IPS-18a (cell line): ENCODE results near the gene CEND1.

Source experiments
- H3K27ac ChIP-seq: one replicate; pipeline ENCODE4 v1.5.1; 2013; ENCODE audit warnings: low read length
- H3K27me3 ChIP-seq: one replicate; pipeline ENCODE4 v1.6.1; 2013; ENCODE audit warnings: mild to moderate bottlenecking, low read length; ENCODE audit not compliant: control insufficient read depth, insufficient read depth
- H3K36me3 ChIP-seq: one replicate; pipeline ENCODE4 v1.6.1; 2013; ENCODE audit warnings: low read depth, low read length; ENCODE audit not compliant: control insufficient read depth
- H3K4me1 ChIP-seq: one replicate; pipeline ENCODE4 v1.6.1; 2013; ENCODE audit warnings: low read depth, low read length; ENCODE audit not compliant: control insufficient read depth
- H3K4me3 ChIP-seq: one replicate; pipeline ENCODE4 v1.5.1; 2013; ENCODE audit warnings: low read length
- H3K9ac ChIP-seq: one replicate; pipeline ENCODE4 v1.6.1; 2013; ENCODE audit warnings: mild to moderate bottlenecking, low read length, moderate library complexity
- H3K9me3 ChIP-seq: one replicate; pipeline ENCODE4 v1.6.1; 2013; ENCODE audit warnings: low read depth, low read length; ENCODE audit not compliant: control insufficient read depth

The CEND1 gene

DNA sequence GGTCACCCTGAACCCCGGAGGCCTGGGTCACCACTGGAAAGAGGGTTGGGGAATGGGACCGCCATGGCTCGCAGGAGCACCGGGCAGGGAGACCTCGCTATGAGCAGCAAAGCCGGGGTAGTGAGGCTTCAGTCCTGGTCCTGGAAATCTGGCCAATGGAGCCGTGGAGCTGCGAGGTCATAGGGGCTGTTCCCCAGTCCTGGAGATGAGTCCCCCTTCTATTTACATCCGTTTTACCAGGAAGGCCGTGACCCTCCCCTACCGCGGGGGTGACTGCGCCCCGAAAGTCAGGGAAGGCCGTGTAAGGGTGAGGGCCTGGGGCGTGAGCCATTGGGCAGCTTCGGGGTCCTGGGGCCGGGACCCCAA, 14.7 kb upstream of the CEND1 start:
- Histone ChIP-seq H3K27ac (no peak overlapping the region), H3K4me1 (peaks cover 5% of the 10 kb centered on the region), H3K36me3 (peaks cover 5% of the 10 kb centered on the region), H3K9ac (peak overlapping the region; percentile 45), H3K4me3 (peak overlapping the region; percentile 66), H3K27me3 (no peaks in the 10 kb centered on the region), H3K9me3 (no peaks in the 10 kb centered on the region)

DNA sequence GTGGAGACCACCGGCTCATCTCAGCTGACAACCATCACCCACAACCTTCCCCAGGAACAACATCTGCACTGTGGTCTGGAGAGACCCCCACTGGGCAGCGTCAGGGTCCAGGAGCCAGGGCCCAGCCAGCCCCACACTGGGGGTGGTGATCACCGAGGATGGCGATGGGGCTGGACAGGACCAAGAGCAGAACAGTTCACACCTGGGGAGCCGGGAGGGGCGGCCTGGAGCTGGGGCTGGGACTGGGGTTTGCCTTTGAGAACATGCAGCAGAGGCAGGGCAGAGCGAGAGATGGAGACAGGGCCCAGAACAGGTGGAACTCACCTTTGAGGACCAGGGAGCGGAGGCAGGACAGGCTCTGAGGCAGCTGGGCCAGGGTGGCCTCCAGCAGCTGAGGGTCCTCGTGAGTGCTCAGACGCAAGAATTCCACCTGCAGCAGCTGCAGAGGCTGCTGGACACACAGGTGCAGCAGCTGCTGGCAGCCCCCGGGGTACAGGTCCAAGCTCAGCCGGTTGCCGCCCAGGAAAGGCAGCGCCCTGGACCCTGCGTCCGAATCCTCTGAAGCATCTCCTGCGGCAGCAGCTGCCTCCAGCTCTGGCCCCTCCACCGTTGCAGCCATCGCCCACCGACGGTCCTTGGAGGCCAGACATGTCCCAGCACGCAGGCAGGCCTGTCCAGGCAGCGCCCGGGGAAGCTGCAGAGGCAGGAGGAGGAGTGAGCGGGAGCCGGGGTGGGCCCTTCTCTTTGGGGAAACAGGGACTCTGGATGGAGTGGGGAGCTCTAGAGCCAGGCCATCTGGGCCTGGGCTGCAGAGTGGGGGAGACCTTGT, 14.1 kb upstream of the CEND1 start:
- peaks cover 5% of the 10 kb centered on the region for H3K36me3 ChIP-seq

DNA sequence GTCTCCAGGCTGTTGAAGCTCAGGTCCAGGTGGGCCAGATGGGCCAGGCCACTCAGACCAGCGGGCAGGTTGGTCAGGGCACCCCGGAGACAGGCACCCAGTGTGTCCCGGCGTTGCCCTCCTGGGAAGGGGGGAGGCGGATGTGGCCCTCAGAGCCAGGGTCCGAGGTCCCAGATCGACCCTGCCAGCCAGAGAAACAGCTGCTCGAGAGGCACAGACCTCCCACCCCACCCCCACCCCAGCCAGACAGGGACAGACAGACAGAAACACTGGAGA, 13.5 kb upstream of the CEND1 start:
- Histone ChIP-seq H3K27me3 (no peaks in the 10 kb centered on the region), H3K4me1 (peaks cover 5% of the 10 kb centered on the region), H3K4me3 (no peak overlapping the region), H3K36me3 (peaks cover 5% of the 10 kb centered on the region), H3K27ac (no peak overlapping the region), H3K9me3 (no peaks in the 10 kb centered on the region), H3K9ac (no peak overlapping the region)

More for the DNA sequence above, 14.1 kb upstream of the CEND1 start:
- no peaks in the 10 kb centered on the region for H3K9me3 ChIP-seq
- no peaks in the 10 kb centered on the region for H3K27me3 ChIP-seq
- peak overlapping the region; percentile 45 for H3K9ac ChIP-seq
- peaks cover 5% of the 10 kb centered on the region for H3K4me1 ChIP-seq
- peak overlapping the region; percentile 66 for H3K4me3 ChIP-seq
- no peak overlapping the region for H3K27ac ChIP-seq

DNA sequence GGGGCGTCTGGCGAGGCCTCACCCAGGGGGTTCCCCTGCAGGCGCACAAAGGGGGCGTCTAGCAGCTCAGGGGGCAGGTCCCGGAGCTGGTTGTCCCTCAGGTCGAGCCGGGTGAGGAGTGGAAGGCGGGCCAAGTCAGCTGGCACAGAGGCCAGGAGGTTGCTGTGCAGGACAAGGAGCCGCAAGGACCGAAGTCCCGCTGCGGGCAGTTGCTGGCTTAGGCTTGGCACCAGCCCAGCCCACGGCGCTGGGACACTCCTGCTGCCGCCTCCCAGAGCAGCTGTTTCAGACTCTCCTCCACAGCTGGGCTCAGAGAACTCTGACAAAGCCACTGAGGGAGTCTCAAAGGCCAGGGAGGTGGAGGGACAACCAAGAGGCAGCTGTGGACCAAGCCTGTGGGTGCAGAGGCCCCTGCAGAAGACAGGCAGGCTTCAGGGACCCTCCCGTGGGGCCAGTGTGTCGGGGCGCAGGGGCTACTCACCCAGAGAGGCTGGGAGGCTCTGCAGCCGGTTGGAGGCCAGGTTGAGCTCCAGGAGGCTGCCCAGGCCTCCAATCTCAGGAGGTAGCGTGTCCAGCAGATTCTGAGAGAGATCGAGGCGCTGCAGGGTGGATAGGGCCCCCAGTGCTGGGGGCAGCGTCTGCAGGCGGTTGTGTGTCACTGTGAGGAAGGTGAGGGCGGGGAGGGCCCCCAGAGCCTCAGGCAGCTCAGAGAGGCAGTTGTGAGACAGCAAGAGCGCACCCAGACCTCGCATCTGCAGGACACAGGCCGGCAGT, 13.0 kb upstream of the CEND1 start:
- Histone ChIP-seq H3K4me3 (no peak overlapping the region), H3K27me3 (no peaks in the 10 kb centered on the region), H3K36me3 (peaks cover 5% of the 10 kb centered on the region), H3K9ac (no peak overlapping the region), H3K27ac (no peak overlapping the region), H3K4me1 (peaks cover 5% of the 10 kb centered on the region), H3K9me3 (no peaks in the 10 kb centered on the region)

GRCh38 chr11:802018-802617, 12.2 kb upstream of the CEND1 start:
- H3K9ac ChIP-seq: no peak overlapping the region

DNA sequence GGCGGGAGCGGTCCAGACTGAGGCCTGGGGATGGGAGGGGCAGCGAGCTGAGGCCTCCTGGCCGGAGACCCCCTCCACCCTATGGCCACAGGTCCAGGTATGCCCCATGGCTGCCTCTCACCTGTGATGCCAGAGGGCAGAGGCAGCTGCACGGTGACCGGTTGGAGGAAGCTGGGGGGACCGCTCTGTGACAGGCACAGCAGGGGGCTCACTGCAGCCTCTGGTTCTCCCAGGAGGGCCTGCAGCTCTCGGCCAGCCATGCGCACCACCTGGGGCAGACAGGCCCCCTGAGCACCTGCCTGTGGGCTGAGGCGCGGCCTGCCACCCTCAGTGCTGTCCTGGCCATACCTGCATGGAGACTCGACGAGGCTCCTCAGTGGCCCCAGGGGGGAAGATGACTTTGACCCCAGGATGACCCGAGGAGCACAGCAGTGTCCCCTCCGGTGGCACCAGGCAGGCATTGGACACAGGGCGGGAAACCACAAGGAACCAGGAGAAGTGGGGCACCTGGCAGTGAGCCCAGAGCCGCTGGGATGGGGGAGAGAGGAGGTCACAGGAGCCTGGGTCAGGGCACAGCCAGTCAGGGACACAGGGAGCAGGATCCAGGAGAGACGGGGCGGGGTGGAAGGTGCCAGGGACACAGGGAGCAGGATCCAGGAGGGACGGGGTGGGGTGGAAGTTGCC, 11.3 kb upstream of the CEND1 start:
- Histone ChIP-seq H3K9ac (no peak overlapping the region), H3K27me3 (no peaks in the 10 kb centered on the region), H3K9me3 (no peaks in the 10 kb centered on the region), H3K27ac (no peak overlapping the region), H3K36me3 (peaks cover 5% of the 10 kb centered on the region), H3K4me1 (peaks cover 10% of the 10 kb centered on the region), H3K4me3 (no peak overlapping the region)

More at GRCh38 chr11:802018-802617, 12.2 kb upstream of the CEND1 start:
- H3K4me1 ChIP-seq: peaks cover 5% of the 10 kb centered on the region
- H3K36me3 ChIP-seq: peaks cover 5% of the 10 kb centered on the region
- no peaks in the 10 kb centered on the region for H3K9me3 ChIP-seq
- no peak overlapping the region for H3K4me3 ChIP-seq
- no peaks in the 10 kb centered on the region for H3K27me3 ChIP-seq
- no peak overlapping the region for H3K27ac ChIP-seq

DNA sequence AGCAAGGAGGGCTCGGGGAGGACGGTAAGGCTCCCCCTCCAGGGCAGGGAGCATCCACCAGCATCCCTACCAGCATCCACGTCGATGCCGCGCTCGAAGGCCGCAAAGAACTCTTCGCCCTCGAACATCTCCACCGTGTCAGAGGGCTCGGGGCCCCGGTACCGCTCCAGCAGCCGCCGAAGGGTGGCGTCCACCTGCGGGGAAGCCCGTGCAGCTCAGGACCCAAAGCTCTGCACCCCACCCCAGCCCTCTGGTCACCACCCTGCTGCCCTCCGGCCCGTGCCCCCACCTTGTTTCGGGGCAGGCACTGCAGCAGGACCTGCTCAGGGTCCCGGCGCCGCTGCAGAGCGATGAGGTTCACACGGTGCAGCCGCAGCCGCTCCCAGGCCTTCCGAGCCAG, 10.6 kb upstream of the CEND1 start:
- Histone ChIP-seq H3K4me3 (no peak overlapping the region), H3K36me3 (peaks cover 5% of the 10 kb centered on the region), H3K27me3 (no peaks in the 10 kb centered on the region), H3K9me3 (no peaks in the 10 kb centered on the region), H3K9ac (no peak overlapping the region), H3K27ac (no peak overlapping the region), H3K4me1 (peaks cover 10% of the 10 kb centered on the region)

DNA sequence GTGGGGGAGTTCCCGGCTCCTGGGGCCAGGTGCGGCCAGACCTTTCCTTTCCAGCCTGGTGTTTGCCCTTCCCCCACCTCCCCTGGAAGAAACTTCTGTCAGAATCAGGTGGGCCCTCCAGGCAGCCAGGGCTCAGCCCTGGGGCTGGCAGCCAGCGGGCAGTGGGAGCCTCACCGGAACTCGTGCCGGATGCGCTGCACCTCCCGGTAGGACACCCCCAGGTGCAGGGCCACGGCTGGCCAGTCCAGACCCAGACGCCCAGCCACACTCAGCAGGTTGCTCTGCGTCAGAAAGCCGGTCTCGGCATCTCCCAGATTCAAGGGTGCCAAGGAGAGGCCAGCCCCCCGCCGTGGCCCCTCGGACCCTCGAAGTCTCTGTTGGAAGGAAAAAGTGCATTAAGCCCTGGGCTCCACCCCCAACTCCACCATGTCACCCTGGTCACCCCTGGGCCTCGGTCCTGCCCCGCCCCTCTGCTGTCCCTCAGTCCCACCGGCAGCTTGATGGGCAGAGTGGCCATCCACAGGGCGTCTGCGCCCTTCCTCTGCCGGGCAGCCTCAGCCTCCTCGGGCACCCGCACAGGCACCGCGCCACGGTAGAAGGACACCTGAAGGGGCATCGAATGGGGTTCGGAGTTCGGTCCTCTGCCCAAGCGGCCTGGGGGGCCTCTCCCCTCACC, 9.9 kb upstream of the CEND1 start:
- H3K4me1 ChIP-seq: peaks cover 10% of the 10 kb centered on the region
- H3K9me3 ChIP-seq: no peaks in the 10 kb centered on the region
- no peak overlapping the region for H3K27ac ChIP-seq
- H3K4me3 ChIP-seq: no peak overlapping the region
- H3K9ac ChIP-seq: no peak overlapping the region
- peaks cover 5% of the 10 kb centered on the region for H3K36me3 ChIP-seq
- no peaks in the 10 kb centered on the region for H3K27me3 ChIP-seq

GRCh38 chr11:798093-798713, 8.3 kb upstream of the CEND1 start, which contains the start of gene SLC25A22:
Gene SLC25A22 (minus strand): TSS chr11:798281. CDS start chr11:795006, 3,275 bp downstream.
- Histone ChIP-seq H3K27me3 (no peaks in the 10 kb centered on the region), H3K36me3 (peaks cover 5% of the 10 kb centered on the region), H3K9ac (peak within 1 kb of the TSS; percentile 87), H3K9me3 (no peaks in the 10 kb centered on the region), H3K27ac (no peak within 1 kb of the TSS), H3K4me3 (peak within 1 kb of the TSS; percentile 65), H3K4me1 (peaks cover 4% of the 10 kb centered on the region)

- no peaks in the 10 kb centered on the region for H3K9me3 ChIP-seq
- no peaks in the 10 kb centered on the region for H3K27me3 ChIP-seq
- peaks cover 4% of the 10 kb centered on the region for H3K4me1 ChIP-seq
- H3K4me3 ChIP-seq: peak overlapping the region; percentile 65
- peaks cover 5% of the 10 kb centered on the region for H3K36me3 ChIP-seq
- no peak overlapping the region for H3K27ac ChIP-seq
- peak overlapping the region; percentile 87 for H3K9ac ChIP-seq
Observed at GRCh38 chr11:797296-798092, 7.6 kb upstream of the CEND1 start.
